ENCODE results near the gene SYNDIG1.

The SYNDIG1 gene

GRCh38 chr20:24586523-24586840 lies 117.1 kb downstream of the SYNDIG1 start:
- in situ Hi-C loops (cut with HindIII; ENCODE audit: low pct_ligation_motif_present, low sequenced_read_pairs) = no loop called here
- Histone ChIP-seq H3K4me3 (ENCODE audit: low read depth, low read length) (no peak overlapping the region), H3K36me3 (replicated peaks) (no peaks in the 10 kb centered on the region), H3K27ac (no peak overlapping the region), H3K27me3 (replicated peaks) (no peaks in the 10 kb centered on the region)
- TF ChIP-seq, protein P1, sequence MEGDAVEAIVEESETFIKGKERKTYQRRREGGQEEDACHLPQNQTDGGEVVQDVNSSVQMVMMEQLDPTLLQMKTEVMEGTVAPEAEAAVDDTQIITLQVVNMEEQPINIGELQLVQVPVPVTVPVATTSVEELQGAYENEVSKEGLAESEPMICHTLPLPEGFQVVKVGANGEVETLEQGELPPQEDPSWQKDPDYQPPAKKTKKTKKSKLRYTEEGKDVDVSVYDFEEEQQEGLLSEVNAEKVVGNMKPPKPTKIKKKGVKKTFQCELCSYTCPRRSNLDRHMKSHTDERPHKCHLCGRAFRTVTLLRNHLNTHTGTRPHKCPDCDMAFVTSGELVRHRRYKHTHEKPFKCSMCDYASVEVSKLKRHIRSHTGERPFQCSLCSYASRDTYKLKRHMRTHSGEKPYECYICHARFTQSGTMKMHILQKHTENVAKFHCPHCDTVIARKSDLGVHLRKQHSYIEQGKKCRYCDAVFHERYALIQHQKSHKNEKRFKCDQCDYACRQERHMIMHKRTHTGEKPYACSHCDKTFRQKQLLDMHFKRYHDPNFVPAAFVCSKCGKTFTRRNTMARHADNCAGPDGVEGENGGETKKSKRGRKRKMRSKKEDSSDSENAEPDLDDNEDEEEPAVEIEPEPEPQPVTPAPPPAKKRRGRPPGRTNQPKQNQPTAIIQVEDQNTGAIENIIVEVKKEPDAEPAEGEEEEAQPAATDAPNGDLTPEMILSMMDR (IDR thresholded peaks at IDR 0.05; ENCODE audit: low read depth, low read length, missing control alignments) = no peak
- DNase-seq = no peak

- TF ChIP-seq, protein P1 (IDR thresholded peaks at IDR 0.05; ENCODE audit: low read depth, low read length, missing control alignments) = no peak
- no peak for DNase-seq
- Histone ChIP-seq H3K27me3 (replicated peaks) (no peaks in the 10 kb centered on the region), H3K36me3 (replicated peaks) (no peaks in the 10 kb centered on the region), H3K27ac (no peak overlapping the region), H3K4me3 (ENCODE audit: low read depth, low read length) (no peak overlapping the region)
- in situ Hi-C loops (cut with HindIII; ENCODE audit: low pct_ligation_motif_present, low sequenced_read_pairs) = no loop called here
These were observed 118.1 kb downstream of the SYNDIG1 start for GRCh38 chr20:24587384-24588046.

DNA sequence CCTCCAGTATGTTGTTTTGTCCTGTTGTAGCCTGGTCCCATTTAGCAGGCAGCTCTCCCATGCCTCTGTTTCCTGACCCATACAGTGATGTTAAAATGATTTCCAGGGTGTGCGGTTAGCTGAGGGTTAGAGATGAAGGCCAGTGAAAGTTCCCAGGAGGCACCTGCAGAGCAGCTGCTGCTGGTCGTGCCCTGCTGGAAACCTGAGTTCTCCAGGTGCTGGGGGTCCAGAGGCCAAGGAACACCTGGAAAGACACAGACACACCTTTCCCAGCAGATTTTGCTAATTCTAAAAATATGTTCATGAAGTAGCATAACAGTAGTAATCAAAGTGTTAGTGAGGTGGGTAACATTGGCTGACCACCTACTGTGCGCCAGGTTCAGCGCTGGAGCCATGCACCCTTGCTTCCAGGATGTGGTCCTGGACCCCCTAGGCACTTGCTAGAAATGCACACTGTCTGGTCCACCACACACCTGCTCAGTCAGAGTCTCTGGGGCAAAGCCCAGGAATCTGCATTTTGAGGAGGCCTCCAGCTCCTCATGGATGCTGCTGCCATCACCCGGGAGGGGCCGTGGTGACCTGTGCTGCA lies 118.7 kb downstream of the SYNDIG1 start:
- Histone ChIP-seq H3K27me3 (replicated peaks) (no peaks in the 10 kb centered on the region), H3K36me3 (replicated peaks) (no peaks in the 10 kb centered on the region), H3K27ac (no peak overlapping the region), H3K4me3 (ENCODE audit: low read depth, low read length) (no peak overlapping the region)
- in situ Hi-C loops (cut with HindIII; ENCODE audit: low pct_ligation_motif_present, low sequenced_read_pairs) = no loop called here
- TF ChIP-seq, protein P1 (IDR thresholded peaks at IDR 0.05; ENCODE audit: low read depth, low read length, missing control alignments) = no peak
- no peak for DNase-seq

DNA sequence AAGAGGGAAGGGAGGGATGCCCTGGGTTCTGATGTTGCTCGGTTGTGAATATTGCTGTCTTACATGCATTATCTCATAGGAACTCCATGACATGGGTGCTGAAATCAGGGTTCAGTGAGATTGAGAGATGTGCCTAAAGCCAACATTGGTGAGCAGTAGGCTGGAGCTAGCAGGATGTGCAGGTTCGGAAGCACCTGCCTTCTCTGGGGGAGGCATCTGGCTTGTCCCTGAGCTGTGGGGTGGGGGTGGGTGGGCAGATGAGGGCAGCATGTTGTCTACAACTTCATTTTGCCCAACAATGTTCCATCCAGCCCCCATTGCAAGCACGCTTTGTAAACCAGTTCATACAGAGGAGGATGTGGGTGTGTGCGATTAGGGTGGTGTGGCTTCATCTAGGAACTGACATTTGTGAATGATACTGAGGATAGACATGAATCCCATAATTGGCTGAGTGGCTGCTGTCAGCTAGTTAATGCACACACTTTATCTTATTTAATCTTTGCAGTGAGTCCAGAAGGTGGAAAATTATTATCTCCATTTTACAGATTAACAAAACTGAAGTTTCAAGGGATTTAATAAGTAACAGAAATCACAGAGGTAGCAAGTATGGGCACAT lies 119.4 kb downstream of the SYNDIG1 start:
- in situ Hi-C loops (cut with HindIII; ENCODE audit: low pct_ligation_motif_present, low sequenced_read_pairs) = no loop called here
- Histone ChIP-seq H3K27ac (no peak overlapping the region), H3K4me3 (ENCODE audit: low read depth, low read length) (no peak overlapping the region), H3K36me3 (replicated peaks) (no peaks in the 10 kb centered on the region), H3K27me3 (replicated peaks) (no peaks in the 10 kb centered on the region)
- DNase-seq = no peak
- TF ChIP-seq, protein P1 (IDR thresholded peaks at IDR 0.05; ENCODE audit: low read depth, low read length, missing control alignments) = no peak

DNA sequence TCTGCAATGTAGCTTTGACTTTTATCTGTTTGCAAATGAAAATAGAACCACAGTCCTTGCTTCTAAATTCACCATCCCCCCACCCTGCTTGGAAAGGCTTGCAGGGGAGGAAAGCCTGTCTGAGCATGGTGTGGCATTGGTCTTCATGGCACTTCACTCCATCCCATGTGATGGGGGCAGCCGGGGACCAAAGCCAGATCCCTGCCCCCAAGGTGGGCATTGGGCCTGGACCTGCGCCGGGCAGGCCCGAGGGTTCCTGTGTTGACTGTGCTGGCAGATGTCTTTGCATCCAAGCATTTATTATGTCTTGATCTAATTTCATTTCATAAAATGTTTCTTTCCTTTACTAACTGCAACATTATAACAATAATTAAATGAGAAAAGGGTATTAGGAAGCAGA lies 120.0 kb downstream of the SYNDIG1 start:
- no peaks in the 10 kb centered on the region for H3K27me3 ChIP-seq (replicated peaks)
- no peak for DNase-seq
- H3K27ac ChIP-seq = no peak overlapping the region
- in situ Hi-C loops (cut with HindIII; ENCODE audit: low pct_ligation_motif_present, low sequenced_read_pairs) = no loop called here
- no peaks in the 10 kb centered on the region for H3K36me3 ChIP-seq (replicated peaks)
- no peak overlapping the region for H3K4me3 ChIP-seq (ENCODE audit: low read depth, low read length)
- TF ChIP-seq, protein P1 (IDR thresholded peaks at IDR 0.05; ENCODE audit: low read depth, low read length, missing control alignments) = no peak

Data from brain microvascular endothelial cell (primary cell).